ENCODE results near the gene MYH11.

Gene MYH11

DNA sequence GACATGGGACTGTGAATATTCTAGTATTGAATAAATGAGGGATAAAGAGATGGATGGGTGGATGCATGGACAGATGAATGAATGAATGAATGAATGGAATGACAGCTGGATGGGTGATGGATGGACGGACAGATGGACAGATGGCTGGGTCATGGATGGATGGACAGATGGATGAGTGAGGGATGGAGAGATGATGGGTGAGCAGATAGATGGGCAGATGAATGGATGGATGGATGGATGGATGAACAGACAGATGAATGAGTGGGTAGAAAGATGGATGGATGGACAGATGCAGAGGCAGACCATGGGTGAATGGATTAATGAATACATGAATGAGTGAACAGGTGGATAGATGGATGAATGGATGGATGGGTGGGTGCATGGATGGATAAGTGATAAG lies 96.7 kb downstream of the MYH11 start:
- H2BK5ac ChIP-seq (ENCODE audit: low read length) = no peak overlapping the region
- no peaks in the 10 kb centered on the region for H3K79me2 ChIP-seq (ENCODE audit: control insufficient read depth, insufficient read depth, low read length)
- H4K8ac ChIP-seq (ENCODE audit: low read depth, low read length) = no peak overlapping the region
- H4K5ac ChIP-seq (ENCODE audit: low read length) = no peak overlapping the region
- no peak overlapping the region for H2BK15ac ChIP-seq (replicated peaks; ENCODE audit: low read depth)
- H3K9ac ChIP-seq (ENCODE audit: low read length) = no peak overlapping the region
- H3K4ac ChIP-seq (ENCODE audit: low read depth, low read length) = no peak overlapping the region
- WGBS (ENCODE audit: extremely low coverage, insufficient coverage, low lambda C conversion rate) = no CpG with 5 or more reads among the region's 1 CpG
- H3K56ac ChIP-seq (ENCODE audit: low read length) = no peak overlapping the region
- H2AK5ac ChIP-seq (ENCODE audit: low read length) = no peak overlapping the region
- H3K18ac ChIP-seq (ENCODE audit: low read length) = no peak overlapping the region
- H3K4me1 ChIP-seq (ENCODE audit: control insufficient read depth, low read depth, low read length) = no peaks in the 10 kb centered on the region
- H3K23ac ChIP-seq (ENCODE audit: low read length) = no peak overlapping the region
- H2BK120ac ChIP-seq (ENCODE audit: low read depth, low read length) = no peak overlapping the region
- H3K36me3 ChIP-seq (ENCODE audit: control insufficient read depth, insufficient read depth, low read length) = no peaks in the 10 kb centered on the region
- no peaks in the 10 kb centered on the region for H3K79me1 ChIP-seq (ENCODE audit: low read length)
- no peak overlapping the region for H3K4me3 ChIP-seq (ENCODE audit: low read length)
- no peak for DNase-seq
- no peak overlapping the region for H3K27ac ChIP-seq (ENCODE audit: low read depth, low read length)
- H3K27me3 ChIP-seq (ENCODE audit: insufficient read depth, low read length, poor library complexity) = no peaks in the 10 kb centered on the region
- H3K4me2 ChIP-seq (ENCODE audit: low read length) = no peak overlapping the region

DNA sequence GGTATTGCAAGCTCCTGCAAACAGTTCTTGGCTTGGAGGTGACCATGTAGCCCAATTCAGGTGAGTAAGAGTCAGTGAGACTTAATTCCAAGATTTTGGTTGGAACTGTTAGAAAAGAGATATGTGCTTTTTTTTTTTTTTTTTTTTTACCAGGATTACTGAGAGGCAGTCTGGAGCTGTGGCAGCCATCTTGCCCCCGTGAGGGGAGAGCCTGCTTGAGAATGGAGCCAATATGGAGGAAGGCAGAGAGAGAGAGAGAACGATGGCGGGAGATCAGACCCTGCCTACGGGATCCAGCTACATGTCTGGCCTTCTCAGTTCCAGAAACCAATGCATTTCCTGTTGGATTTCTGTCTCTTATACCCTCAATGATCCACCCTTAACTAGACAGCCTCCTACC lies 97.8 kb downstream of the MYH11 start:
- Histone ChIP-seq H3K18ac (ENCODE audit: low read length) (no peak overlapping the region), H3K79me2 (ENCODE audit: control insufficient read depth, insufficient read depth, low read length) (no peaks in the 10 kb centered on the region), H2BK120ac (ENCODE audit: low read depth, low read length) (no peak overlapping the region), H3K23ac (ENCODE audit: low read length) (no peak overlapping the region), H4K5ac (ENCODE audit: low read length) (no peak overlapping the region), H3K36me3 (ENCODE audit: control insufficient read depth, insufficient read depth, low read length) (no peaks in the 10 kb centered on the region), H3K27ac (ENCODE audit: low read depth, low read length) (no peak overlapping the region), H3K79me1 (ENCODE audit: low read length) (no peaks in the 10 kb centered on the region), H3K56ac (ENCODE audit: low read length) (no peak overlapping the region), H2BK5ac (ENCODE audit: low read length) (no peak overlapping the region), H3K4ac (ENCODE audit: low read depth, low read length) (no peak overlapping the region), H3K9ac (ENCODE audit: low read length) (no peak overlapping the region), H4K8ac (ENCODE audit: low read depth, low read length) (no peak overlapping the region), H3K4me2 (ENCODE audit: low read length) (no peak overlapping the region), H3K4me3 (ENCODE audit: low read length) (no peak overlapping the region), H2BK15ac (replicated peaks; ENCODE audit: low read depth) (no peak overlapping the region), H3K27me3 (ENCODE audit: insufficient read depth, low read length, poor library complexity) (no peaks in the 10 kb centered on the region), H3K4me1 (ENCODE audit: control insufficient read depth, low read depth, low read length) (no peaks in the 10 kb centered on the region), H2AK5ac (ENCODE audit: low read length) (no peak overlapping the region)
- WGBS (ENCODE audit: extremely low coverage, insufficient coverage, low lambda C conversion rate) = no CpG with 5 or more reads among the region's 4 CpGs
- no peak for DNase-seq

DNA sequence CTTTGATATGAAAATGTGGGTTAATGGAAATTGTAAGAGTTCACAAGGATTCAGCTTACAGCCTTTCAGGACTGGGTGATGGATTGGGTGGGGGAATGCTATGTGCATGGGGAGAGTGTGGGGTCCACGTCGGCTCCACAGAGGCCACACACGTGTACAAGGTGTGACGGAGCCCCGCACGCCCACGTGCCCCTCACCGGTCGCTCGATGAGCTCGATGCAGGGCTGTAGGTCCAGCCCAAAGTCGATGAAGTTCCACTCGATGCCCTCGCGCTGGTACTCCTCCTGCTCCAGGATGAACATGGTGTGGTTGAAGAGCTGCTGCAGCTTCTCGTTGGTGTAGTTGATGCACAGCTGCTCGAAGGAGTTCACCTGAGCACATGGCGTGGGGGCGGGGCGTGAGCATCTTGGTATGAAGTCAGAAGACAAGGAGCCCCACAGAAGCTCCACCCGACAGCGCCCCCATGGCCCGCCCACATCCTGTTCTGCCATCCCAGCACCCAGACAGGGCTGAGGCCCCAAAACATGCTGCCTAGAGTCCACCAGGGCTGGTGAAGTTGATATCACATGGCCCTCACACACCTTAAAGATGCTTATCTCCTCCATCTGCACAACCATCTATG lies 99.1 kb downstream of the MYH11 start:
- no peak overlapping the region for H2BK5ac ChIP-seq (ENCODE audit: low read length)
- no peaks in the 10 kb centered on the region for H3K4me1 ChIP-seq (ENCODE audit: control insufficient read depth, low read depth, low read length)
- no peak overlapping the region for H3K23ac ChIP-seq (ENCODE audit: low read length)
- H3K4me2 ChIP-seq (ENCODE audit: low read length) = no peak overlapping the region
- WGBS (ENCODE audit: extremely low coverage, insufficient coverage, low lambda C conversion rate) = no CpG with 5 or more reads among the region's 23 CpGs
- no peak overlapping the region for H4K8ac ChIP-seq (ENCODE audit: low read depth, low read length)
- no peak overlapping the region for H2BK120ac ChIP-seq (ENCODE audit: low read depth, low read length)
- H3K4ac ChIP-seq (ENCODE audit: low read depth, low read length) = no peak overlapping the region
- no peak overlapping the region for H2BK15ac ChIP-seq (replicated peaks; ENCODE audit: low read depth)
- peak; percentile 7 for DNase-seq
- no peaks in the 10 kb centered on the region for H3K79me2 ChIP-seq (ENCODE audit: control insufficient read depth, insufficient read depth, low read length)
- H3K18ac ChIP-seq (ENCODE audit: low read length) = no peak overlapping the region
- H3K9ac ChIP-seq (ENCODE audit: low read length) = no peak overlapping the region
- H3K27me3 ChIP-seq (ENCODE audit: insufficient read depth, low read length, poor library complexity) = no peaks in the 10 kb centered on the region
- no peak overlapping the region for H3K56ac ChIP-seq (ENCODE audit: low read length)
- H3K36me3 ChIP-seq (ENCODE audit: control insufficient read depth, insufficient read depth, low read length) = no peaks in the 10 kb centered on the region
- H3K79me1 ChIP-seq (ENCODE audit: low read length) = no peaks in the 10 kb centered on the region
- no peak overlapping the region for H3K27ac ChIP-seq (ENCODE audit: low read depth, low read length)
- no peak overlapping the region for H2AK5ac ChIP-seq (ENCODE audit: low read length)
- no peak overlapping the region for H3K4me3 ChIP-seq (ENCODE audit: low read length)
- H4K5ac ChIP-seq (ENCODE audit: low read length) = no peak overlapping the region

GRCh38 chr16:15757077-15757386 lies 99.8 kb downstream of the MYH11 start:
- Histone ChIP-seq H3K4me2 (ENCODE audit: low read length) (no peak overlapping the region), H3K4me1 (ENCODE audit: control insufficient read depth, low read depth, low read length) (no peaks in the 10 kb centered on the region), H3K79me1 (ENCODE audit: low read length) (no peaks in the 10 kb centered on the region), H3K4me3 (ENCODE audit: low read length) (no peak overlapping the region), H3K23ac (ENCODE audit: low read length) (no peak overlapping the region), H2BK15ac (replicated peaks; ENCODE audit: low read depth) (no peak overlapping the region), H3K56ac (ENCODE audit: low read length) (no peak overlapping the region), H2AK5ac (ENCODE audit: low read length) (no peak overlapping the region), H4K8ac (ENCODE audit: low read depth, low read length) (no peak overlapping the region), H3K79me2 (ENCODE audit: control insufficient read depth, insufficient read depth, low read length) (no peaks in the 10 kb centered on the region), H3K27me3 (ENCODE audit: insufficient read depth, low read length, poor library complexity) (no peaks in the 10 kb centered on the region), H2BK5ac (ENCODE audit: low read length) (no peak overlapping the region), H3K18ac (ENCODE audit: low read length) (no peak overlapping the region), H3K9ac (ENCODE audit: low read length) (no peak overlapping the region), H4K5ac (ENCODE audit: low read length) (no peak overlapping the region), H3K36me3 (ENCODE audit: control insufficient read depth, insufficient read depth, low read length) (no peaks in the 10 kb centered on the region), H2BK120ac (ENCODE audit: low read depth, low read length) (no peak overlapping the region), H3K27ac (ENCODE audit: low read depth, low read length) (no peak overlapping the region), H3K4ac (ENCODE audit: low read depth, low read length) (no peak overlapping the region)
- no peak for DNase-seq
- no CpG with 5 or more reads among the region's 10 CpGs for WGBS (ENCODE audit: extremely low coverage, insufficient coverage, low lambda C conversion rate)

DNA sequence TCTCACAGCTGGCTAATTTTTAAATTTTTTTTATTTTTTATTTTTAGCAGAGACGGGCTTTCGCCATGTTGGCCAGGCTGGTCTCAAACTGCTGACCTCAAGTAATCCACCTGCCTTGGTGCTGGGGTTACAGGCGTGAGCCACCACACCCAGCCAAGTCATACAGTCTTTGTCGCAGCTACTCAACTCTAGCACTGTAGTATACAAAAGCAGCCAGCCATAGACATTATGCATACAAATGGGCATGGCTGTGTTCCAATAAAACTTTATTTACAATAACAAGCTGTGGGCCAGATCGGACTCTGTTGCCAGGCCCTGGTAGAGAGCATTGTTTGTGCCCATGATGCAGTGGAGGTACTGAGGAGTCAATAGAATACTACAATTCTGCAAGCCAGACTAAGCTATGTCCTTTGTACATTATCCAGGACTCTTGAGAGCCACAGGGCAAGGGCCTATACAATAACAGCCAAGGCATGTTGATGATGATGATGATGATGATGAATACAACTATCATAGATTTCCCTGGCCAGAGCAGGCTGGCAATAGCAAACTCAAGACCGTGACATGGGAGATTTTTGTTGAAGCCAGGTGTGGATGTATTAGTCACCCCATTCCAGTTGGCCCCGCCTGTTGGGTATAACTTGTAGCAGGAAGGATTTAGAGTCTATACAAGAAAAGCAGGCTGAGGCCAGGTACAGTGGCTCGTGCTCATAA lies 101.8 kb downstream of the MYH11 start:
- no peak overlapping the region for H4K5ac ChIP-seq (ENCODE audit: low read length)
- H3K4ac ChIP-seq (ENCODE audit: low read depth, low read length) = no peak overlapping the region
- no CpG with 5 or more reads among the region's 8 CpGs for WGBS (ENCODE audit: extremely low coverage, insufficient coverage, low lambda C conversion rate)

More for the DNA sequence above, 101.8 kb downstream of the MYH11 start:
- no peaks in the 10 kb centered on the region for H3K4me1 ChIP-seq (ENCODE audit: control insufficient read depth, low read depth, low read length)
- no peaks in the 10 kb centered on the region for H3K79me2 ChIP-seq (ENCODE audit: control insufficient read depth, insufficient read depth, low read length)
- no peak overlapping the region for H4K8ac ChIP-seq (ENCODE audit: low read depth, low read length)
- no peak overlapping the region for H3K23ac ChIP-seq (ENCODE audit: low read length)
- no peak overlapping the region for H2BK5ac ChIP-seq (ENCODE audit: low read length)
- H3K4me2 ChIP-seq (ENCODE audit: low read length) = no peak overlapping the region
- no peak overlapping the region for H2AK5ac ChIP-seq (ENCODE audit: low read length)
- no peaks in the 10 kb centered on the region for H3K36me3 ChIP-seq (ENCODE audit: control insufficient read depth, insufficient read depth, low read length)
- no peak overlapping the region for H3K4me3 ChIP-seq (ENCODE audit: low read length)
- no peak overlapping the region for H2BK120ac ChIP-seq (ENCODE audit: low read depth, low read length)
- H3K27ac ChIP-seq (ENCODE audit: low read depth, low read length) = no peak overlapping the region
- no peak overlapping the region for H3K56ac ChIP-seq (ENCODE audit: low read length)
- H2BK15ac ChIP-seq (replicated peaks; ENCODE audit: low read depth) = no peak overlapping the region
- no peak overlapping the region for H3K9ac ChIP-seq (ENCODE audit: low read length)
- no peaks in the 10 kb centered on the region for H3K79me1 ChIP-seq (ENCODE audit: low read length)
- no peaks in the 10 kb centered on the region for H3K27me3 ChIP-seq (ENCODE audit: insufficient read depth, low read length, poor library complexity)
- no peak for DNase-seq
- no peak overlapping the region for H3K18ac ChIP-seq (ENCODE audit: low read length)
